ENCODE measurements around the gene GRIA4. TPM values are rescaled to one million over a fixed set of nuclear protein-coding genes. Genes with fewer than 3 reads are reported as not detected.

Gene GRIA4
- total RNA-seq, 1 donor from 2014 or later: 3.7 TPM

DNA sequence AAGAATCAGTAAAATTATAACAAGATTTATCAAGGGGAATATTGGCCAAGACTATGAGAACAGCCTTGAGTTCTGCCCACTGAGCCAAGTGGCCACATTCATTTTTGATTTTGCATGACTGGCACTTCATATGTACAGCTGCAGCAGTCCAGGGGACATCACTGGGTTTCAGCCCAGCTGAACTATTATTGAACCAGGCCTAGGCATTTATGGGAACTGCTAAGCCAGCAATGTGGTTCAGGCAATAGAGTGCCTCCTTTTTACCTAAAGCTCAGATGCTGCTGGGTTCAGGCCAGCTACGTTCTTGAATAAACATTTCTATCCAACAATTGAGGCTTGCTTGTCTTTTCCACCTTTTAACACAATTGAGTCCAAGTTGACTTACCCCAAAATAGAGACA lies 215.3 kb downstream of the GRIA4 start:
- Mint-ChIP-seq H3K36me3 (no peaks in the 10 kb centered on the region), H3K4me3 (no peak overlapping the region), H3K4me1 (peaks cover 4% of the 10 kb centered on the region), H3K27me3 (ENCODE audit: insufficient read depth, low read depth) (no peaks in the 10 kb centered on the region), H3K27ac (no peak overlapping the region), H3K9me3 (no peaks in the 10 kb centered on the region)
- Histone ChIP-seq H2AFZ (replicated peaks) (no peak overlapping the region), H3K4me2 (no peak overlapping the region), H3K4me3 (no peak overlapping the region), H3F3A (ENCODE audit: low read depth) (no peaks in the 10 kb centered on the region), H3K4me1 (no peaks in the 10 kb centered on the region), H3K36me3 (no peaks in the 10 kb centered on the region), H3K27me3 (no peaks in the 10 kb centered on the region), H3K79me2 (ENCODE audit: low read depth) (no peaks in the 10 kb centered on the region), H3K9me3 (ENCODE audit: low read depth) (no peaks in the 10 kb centered on the region), H3K27ac (no peak overlapping the region), H3K9ac (no peak overlapping the region), H4K20me1 (ENCODE audit: low read depth) (no peaks in the 10 kb centered on the region)
- TF ChIP-seq EZH2phosphoT487 (IDR thresholded peaks at IDR 0.05): no peak
- TF ChIP-seq, protein P1, sequence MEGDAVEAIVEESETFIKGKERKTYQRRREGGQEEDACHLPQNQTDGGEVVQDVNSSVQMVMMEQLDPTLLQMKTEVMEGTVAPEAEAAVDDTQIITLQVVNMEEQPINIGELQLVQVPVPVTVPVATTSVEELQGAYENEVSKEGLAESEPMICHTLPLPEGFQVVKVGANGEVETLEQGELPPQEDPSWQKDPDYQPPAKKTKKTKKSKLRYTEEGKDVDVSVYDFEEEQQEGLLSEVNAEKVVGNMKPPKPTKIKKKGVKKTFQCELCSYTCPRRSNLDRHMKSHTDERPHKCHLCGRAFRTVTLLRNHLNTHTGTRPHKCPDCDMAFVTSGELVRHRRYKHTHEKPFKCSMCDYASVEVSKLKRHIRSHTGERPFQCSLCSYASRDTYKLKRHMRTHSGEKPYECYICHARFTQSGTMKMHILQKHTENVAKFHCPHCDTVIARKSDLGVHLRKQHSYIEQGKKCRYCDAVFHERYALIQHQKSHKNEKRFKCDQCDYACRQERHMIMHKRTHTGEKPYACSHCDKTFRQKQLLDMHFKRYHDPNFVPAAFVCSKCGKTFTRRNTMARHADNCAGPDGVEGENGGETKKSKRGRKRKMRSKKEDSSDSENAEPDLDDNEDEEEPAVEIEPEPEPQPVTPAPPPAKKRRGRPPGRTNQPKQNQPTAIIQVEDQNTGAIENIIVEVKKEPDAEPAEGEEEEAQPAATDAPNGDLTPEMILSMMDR (IDR thresholded peaks at IDR 0.05): no peak
- no peak for TF ChIP-seq EZH2 (IDR thresholded peaks at IDR 0.05)
- no peak for DNase-seq (ENCODE audit: low spot score)

DNA sequence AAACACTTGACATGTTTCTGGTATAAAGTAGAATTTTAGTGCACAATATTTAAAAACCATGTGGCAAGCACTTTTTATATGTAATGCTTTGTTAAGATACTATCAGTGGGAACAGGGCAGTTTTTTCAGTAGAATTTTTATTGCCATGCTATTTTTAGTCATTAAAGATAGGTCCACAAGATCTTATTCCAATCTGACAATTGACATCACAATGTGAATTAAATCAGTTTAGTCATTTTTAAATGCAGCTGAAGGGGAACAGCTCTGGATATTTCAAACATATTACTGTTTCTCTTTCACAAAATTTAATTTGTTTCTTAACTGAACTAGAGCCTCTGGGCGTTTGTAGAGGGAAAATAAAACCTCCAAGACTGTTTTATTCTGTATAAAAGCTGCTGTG lies 218.0 kb downstream of the GRIA4 start:
- TF ChIP-seq EZH2phosphoT487 (IDR thresholded peaks at IDR 0.05) (no peak), EZH2 (IDR thresholded peaks at IDR 0.05) (no peak)
- TF ChIP-seq, protein P1 (IDR thresholded peaks at IDR 0.05): no peak
- Histone ChIP-seq H3K4me3 (no peak overlapping the region), H3K79me2 (ENCODE audit: low read depth) (no peaks in the 10 kb centered on the region), H3K4me1 (no peaks in the 10 kb centered on the region), H2AFZ (replicated peaks) (no peak overlapping the region), H3F3A (ENCODE audit: low read depth) (no peaks in the 10 kb centered on the region), H3K36me3 (no peaks in the 10 kb centered on the region), H3K27me3 (no peaks in the 10 kb centered on the region), H3K4me2 (no peak overlapping the region), H3K9me3 (ENCODE audit: low read depth) (no peaks in the 10 kb centered on the region), H3K27ac (no peak overlapping the region), H3K9ac (no peak overlapping the region), H4K20me1 (ENCODE audit: low read depth) (no peaks in the 10 kb centered on the region)
- Mint-ChIP-seq H3K9me3 (no peaks in the 10 kb centered on the region), H3K4me1 (no peaks in the 10 kb centered on the region), H3K27me3 (ENCODE audit: insufficient read depth, low read depth) (no peaks in the 10 kb centered on the region), H3K27ac (no peak overlapping the region), H3K36me3 (no peaks in the 10 kb centered on the region), H3K4me3 (no peak overlapping the region)
- DNase-seq (ENCODE audit: low spot score): no peak

DNA sequence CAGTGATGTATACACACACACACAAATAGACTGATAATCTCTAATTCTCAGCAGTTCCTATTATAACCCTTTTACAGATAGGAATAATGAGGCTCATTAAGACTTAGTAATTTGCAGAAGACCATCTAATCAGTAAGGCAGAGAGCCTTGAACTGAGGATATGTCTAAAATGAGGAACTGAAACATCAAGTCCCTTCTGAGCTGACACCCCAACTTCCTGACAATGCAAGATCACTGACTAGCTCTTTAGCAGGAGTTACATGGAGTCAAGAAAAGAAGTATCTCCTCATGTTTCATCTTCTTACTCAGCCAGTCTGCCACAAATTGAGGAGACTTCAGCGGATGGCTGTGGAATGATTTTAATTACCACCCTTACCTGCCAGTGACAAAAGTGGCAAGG lies 219.2 kb downstream of the GRIA4 start:
- Histone ChIP-seq H3K4me3 (no peak overlapping the region), H3K4me2 (no peak overlapping the region), H3K36me3 (no peaks in the 10 kb centered on the region), H3K9ac (no peak overlapping the region), H3K4me1 (no peaks in the 10 kb centered on the region), H4K20me1 (ENCODE audit: low read depth) (no peaks in the 10 kb centered on the region), H3K27ac (no peak overlapping the region), H3F3A (ENCODE audit: low read depth) (no peaks in the 10 kb centered on the region), H3K9me3 (ENCODE audit: low read depth) (no peaks in the 10 kb centered on the region), H3K27me3 (no peaks in the 10 kb centered on the region), H2AFZ (replicated peaks) (no peak overlapping the region), H3K79me2 (ENCODE audit: low read depth) (no peaks in the 10 kb centered on the region)
- no peaks in the 10 kb centered on the region for H3K9me3 Mint-ChIP-seq
- H3K4me1 Mint-ChIP-seq: peaks cover under 1% of the 10 kb centered on the region
- no peak for DNase-seq (ENCODE audit: low spot score)
- H3K27ac Mint-ChIP-seq: no peak overlapping the region
- no peaks in the 10 kb centered on the region for H3K27me3 Mint-ChIP-seq (ENCODE audit: insufficient read depth, low read depth)
- no peak overlapping the region for H3K4me3 Mint-ChIP-seq
- no peaks in the 10 kb centered on the region for H3K36me3 Mint-ChIP-seq
- TF ChIP-seq, protein P1 (IDR thresholded peaks at IDR 0.05): no peak
- TF ChIP-seq EZH2phosphoT487 (IDR thresholded peaks at IDR 0.05): no peak
- no peak for TF ChIP-seq EZH2 (IDR thresholded peaks at IDR 0.05)

Measured in neural progenitor cell (in vitro differentiated cells).